ENCODE measurements around the gene OR6P1.

The OR6P1 gene

GRCh38 chr1:158570480-158570879 is at the start of gene OR6P1:
TSS of gene OR6P1 (minus strand) at chr1:158570580. CDS start at chr1:158563604, 6,976 bp downstream.
- DNase-seq (ENCODE audit: low read depth), result no peak
- Histone ChIP-seq H3K4me3 (ENCODE audit: low read length) (no peak within 1 kb of the TSS), H3K27me3 (replicated peaks; ENCODE audit: control insufficient read depth, insufficient read depth, low read length) (peaks cover 4% of the 10 kb centered on the region), H3K9me3 (ENCODE audit: control insufficient read depth, low read length) (no peaks in the 10 kb centered on the region), H3K4me1 (ENCODE audit: control insufficient read depth, insufficient read depth, low read length) (no peaks in the 10 kb centered on the region), H3K36me3 (ENCODE audit: control insufficient read depth, insufficient read depth, low read length, severe bottlenecking) (no peaks in the 10 kb centered on the region), H3K9ac (ENCODE audit: low read length) (no peak within 1 kb of the TSS)

GRCh38 chr1:158613764-158614163 is 43.4 kb upstream of the OR6P1 start:
- no peaks in the 10 kb centered on the region for H3K9me3 ChIP-seq (ENCODE audit: control insufficient read depth, low read length)
- DNase-seq (ENCODE audit: low read depth), result no peak
- no peaks in the 10 kb centered on the region for H3K36me3 ChIP-seq (ENCODE audit: control insufficient read depth, insufficient read depth, low read length, severe bottlenecking)
- H3K4me3 ChIP-seq (ENCODE audit: low read length), result no peak overlapping the region
- no peaks in the 10 kb centered on the region for H3K27me3 ChIP-seq (replicated peaks; ENCODE audit: control insufficient read depth, insufficient read depth, low read length)
- no peak overlapping the region for H3K9ac ChIP-seq (ENCODE audit: low read length)
- peaks cover 12% of the 10 kb centered on the region for H3K4me1 ChIP-seq (ENCODE audit: control insufficient read depth, insufficient read depth, low read length)

- no peaks in the 10 kb centered on the region for H3K9me3 ChIP-seq (ENCODE audit: control insufficient read depth, low read length)
- H3K36me3 ChIP-seq (ENCODE audit: control insufficient read depth, insufficient read depth, low read length, severe bottlenecking), result no peaks in the 10 kb centered on the region
- DNase-seq (ENCODE audit: low read depth), result no peak
Measured at GRCh38 chr1:158611916-158612315, 41.5 kb upstream of the OR6P1 start.

GRCh38 chr1:158607296-158607695 is 36.9 kb upstream of the OR6P1 start:
- Histone ChIP-seq H3K9me3 (ENCODE audit: control insufficient read depth, low read length) (no peaks in the 10 kb centered on the region), H3K4me1 (ENCODE audit: control insufficient read depth, insufficient read depth, low read length) (peaks cover under 1% of the 10 kb centered on the region), H3K9ac (ENCODE audit: low read length) (no peak overlapping the region), H3K4me3 (ENCODE audit: low read length) (no peak overlapping the region), H3K36me3 (ENCODE audit: control insufficient read depth, insufficient read depth, low read length, severe bottlenecking) (no peaks in the 10 kb centered on the region), H3K27me3 (replicated peaks; ENCODE audit: control insufficient read depth, insufficient read depth, low read length) (no peaks in the 10 kb centered on the region)
- no peak for DNase-seq (ENCODE audit: low read depth)

More at GRCh38 chr1:158611916-158612315, 41.5 kb upstream of the OR6P1 start:
- Histone ChIP-seq H3K4me1 (ENCODE audit: control insufficient read depth, insufficient read depth, low read length) (peaks cover 12% of the 10 kb centered on the region), H3K27me3 (replicated peaks; ENCODE audit: control insufficient read depth, insufficient read depth, low read length) (no peaks in the 10 kb centered on the region), H3K4me3 (ENCODE audit: low read length) (no peak overlapping the region), H3K9ac (ENCODE audit: low read length) (no peak overlapping the region)

- no peaks in the 10 kb centered on the region for H3K27me3 ChIP-seq (replicated peaks; ENCODE audit: control insufficient read depth, insufficient read depth, low read length)
- no peaks in the 10 kb centered on the region for H3K4me1 ChIP-seq (ENCODE audit: control insufficient read depth, insufficient read depth, low read length)
- H3K36me3 ChIP-seq (ENCODE audit: control insufficient read depth, insufficient read depth, low read length, severe bottlenecking), result no peaks in the 10 kb centered on the region
Measured at GRCh38 chr1:158604968-158605367, 34.6 kb upstream of the OR6P1 start, which contains the start of gene OR10Z1. TSS of gene OR10Z1 (plus strand) at chr1:158605268. CDS start at chr1:158606439, 1,171 bp downstream.

GRCh38 chr1:158600735-158601134 is 30.4 kb upstream of the OR6P1 start:
- no peak overlapping the region for H3K4me3 ChIP-seq (ENCODE audit: low read length)
- H3K4me1 ChIP-seq (ENCODE audit: control insufficient read depth, insufficient read depth, low read length), result no peaks in the 10 kb centered on the region
- peaks cover 28% of the 10 kb centered on the region for H3K9me3 ChIP-seq (ENCODE audit: control insufficient read depth, low read length)
- no peaks in the 10 kb centered on the region for H3K36me3 ChIP-seq (ENCODE audit: control insufficient read depth, insufficient read depth, low read length, severe bottlenecking)
- H3K27me3 ChIP-seq (replicated peaks; ENCODE audit: control insufficient read depth, insufficient read depth, low read length), result no peaks in the 10 kb centered on the region
- H3K9ac ChIP-seq (ENCODE audit: low read length), result no peak overlapping the region
- no peak for DNase-seq (ENCODE audit: low read depth)

More at GRCh38 chr1:158604968-158605367, 34.6 kb upstream of the OR6P1 start, which contains the start of gene OR10Z1:
- Histone ChIP-seq H3K9ac (ENCODE audit: low read length) (no peak within 1 kb of the TSS), H3K4me3 (ENCODE audit: low read length) (no peak within 1 kb of the TSS), H3K9me3 (ENCODE audit: control insufficient read depth, low read length) (peaks cover 2% of the 10 kb centered on the region)
- no peak for DNase-seq (ENCODE audit: low read depth)

GRCh38 chr1:158586942-158587341 is 16.6 kb upstream of the OR6P1 start:
- H3K9me3 ChIP-seq (ENCODE audit: control insufficient read depth, low read length), result peaks cover 14% of the 10 kb centered on the region
- no peak overlapping the region for H3K9ac ChIP-seq (ENCODE audit: low read length)
- H3K36me3 ChIP-seq (ENCODE audit: control insufficient read depth, insufficient read depth, low read length, severe bottlenecking), result no peaks in the 10 kb centered on the region
- H3K4me1 ChIP-seq (ENCODE audit: control insufficient read depth, insufficient read depth, low read length), result no peaks in the 10 kb centered on the region
- no peaks in the 10 kb centered on the region for H3K27me3 ChIP-seq (replicated peaks; ENCODE audit: control insufficient read depth, insufficient read depth, low read length)
- no peak for DNase-seq (ENCODE audit: low read depth)
- no peak overlapping the region for H3K4me3 ChIP-seq (ENCODE audit: low read length)

GRCh38 chr1:158583962-158584361 is 13.6 kb upstream of the OR6P1 start:
- Histone ChIP-seq H3K9me3 (ENCODE audit: control insufficient read depth, low read length) (peaks cover 14% of the 10 kb centered on the region), H3K4me1 (ENCODE audit: control insufficient read depth, insufficient read depth, low read length) (no peaks in the 10 kb centered on the region), H3K27me3 (replicated peaks; ENCODE audit: control insufficient read depth, insufficient read depth, low read length) (no peaks in the 10 kb centered on the region), H3K36me3 (ENCODE audit: control insufficient read depth, insufficient read depth, low read length, severe bottlenecking) (no peaks in the 10 kb centered on the region), H3K4me3 (ENCODE audit: low read length) (no peak overlapping the region), H3K9ac (ENCODE audit: low read length) (no peak overlapping the region)
- no peak for DNase-seq (ENCODE audit: low read depth)

GRCh38 chr1:158579733-158580132 is 9.4 kb upstream of the OR6P1 start, which contains the start of gene OR10X1:
TSS of gene OR10X1 (minus strand) at chr1:158579899. CDS start at chr1:158579899, 0 bp downstream.
- Histone ChIP-seq H3K4me1 (ENCODE audit: control insufficient read depth, insufficient read depth, low read length) (no peaks in the 10 kb centered on the region), H3K36me3 (ENCODE audit: control insufficient read depth, insufficient read depth, low read length, severe bottlenecking) (no peaks in the 10 kb centered on the region), H3K4me3 (ENCODE audit: low read length) (no peak within 1 kb of the TSS), H3K9me3 (ENCODE audit: control insufficient read depth, low read length) (no peaks in the 10 kb centered on the region), H3K27me3 (replicated peaks; ENCODE audit: control insufficient read depth, insufficient read depth, low read length) (no peaks in the 10 kb centered on the region), H3K9ac (ENCODE audit: low read length) (no peak within 1 kb of the TSS)
- DNase-seq (ENCODE audit: low read depth), result no peak

GRCh38 chr1:158577561-158577960 is 7.2 kb upstream of the OR6P1 start:
- Histone ChIP-seq H3K4me3 (ENCODE audit: low read length) (no peak overlapping the region), H3K4me1 (ENCODE audit: control insufficient read depth, insufficient read depth, low read length) (no peaks in the 10 kb centered on the region), H3K9ac (ENCODE audit: low read length) (no peak overlapping the region), H3K27me3 (replicated peaks; ENCODE audit: control insufficient read depth, insufficient read depth, low read length) (peaks cover 3% of the 10 kb centered on the region), H3K9me3 (ENCODE audit: control insufficient read depth, low read length) (no peaks in the 10 kb centered on the region), H3K36me3 (ENCODE audit: control insufficient read depth, insufficient read depth, low read length, severe bottlenecking) (no peaks in the 10 kb centered on the region)
- no peak for DNase-seq (ENCODE audit: low read depth)

GRCh38 chr1:158572226-158572625 is 1.8 kb upstream of the OR6P1 start:
- Histone ChIP-seq H3K9ac (ENCODE audit: low read length) (no peak overlapping the region), H3K4me1 (ENCODE audit: control insufficient read depth, insufficient read depth, low read length) (no peaks in the 10 kb centered on the region), H3K9me3 (ENCODE audit: control insufficient read depth, low read length) (no peaks in the 10 kb centered on the region), H3K4me3 (ENCODE audit: low read length) (no peak overlapping the region), H3K27me3 (replicated peaks; ENCODE audit: control insufficient read depth, insufficient read depth, low read length) (peaks cover 4% of the 10 kb centered on the region), H3K36me3 (ENCODE audit: control insufficient read depth, insufficient read depth, low read length, severe bottlenecking) (no peaks in the 10 kb centered on the region)
- no peak for DNase-seq (ENCODE audit: low read depth)

- Histone ChIP-seq H3K36me3 (ENCODE audit: control insufficient read depth, insufficient read depth, low read length, severe bottlenecking) (no peaks in the 10 kb centered on the region), H3K4me3 (ENCODE audit: low read length) (no peak overlapping the region), H3K27me3 (replicated peaks; ENCODE audit: control insufficient read depth, insufficient read depth, low read length) (no peaks in the 10 kb centered on the region), H3K4me1 (ENCODE audit: control insufficient read depth, insufficient read depth, low read length) (no peaks in the 10 kb centered on the region), H3K9ac (ENCODE audit: low read length) (no peak overlapping the region), H3K9me3 (ENCODE audit: control insufficient read depth, low read length) (no peaks in the 10 kb centered on the region)
- no peak for DNase-seq (ENCODE audit: low read depth)
Measured at GRCh38 chr1:158564608-158565007, 5.8 kb downstream of the OR6P1 start.

Measured in adipocyte (in vitro differentiated cells).